ENCODE results near the gene TMEM247. TPM values are rescaled to one million over a fixed set of nuclear protein-coding genes. Genes with fewer than 3 reads are reported as not detected.

The TMEM247 gene
- not detected for total RNA-seq

- Histone ChIP-seq H3K27ac (no peak within 1 kb of the TSS), H3K4me3 (no peak within 1 kb of the TSS), H3K36me3 (no peaks in the 10 kb centered on the region), H3K9me3 (no peaks in the 10 kb centered on the region), H3K27me3 (no peaks in the 10 kb centered on the region), H3K4me1 (no peaks in the 10 kb centered on the region)
- no peak for DNase-seq (ENCODE audit: low spot score)
- TF ChIP-seq CTCF (IDR thresholded peaks at IDR 0.05), result no peak
Observed at GRCh38 chr2:46479265-46479664, at the start of gene TMEM247. Gene TMEM247, plus strand, starts transcription at chr2:46479565.

DNA sequence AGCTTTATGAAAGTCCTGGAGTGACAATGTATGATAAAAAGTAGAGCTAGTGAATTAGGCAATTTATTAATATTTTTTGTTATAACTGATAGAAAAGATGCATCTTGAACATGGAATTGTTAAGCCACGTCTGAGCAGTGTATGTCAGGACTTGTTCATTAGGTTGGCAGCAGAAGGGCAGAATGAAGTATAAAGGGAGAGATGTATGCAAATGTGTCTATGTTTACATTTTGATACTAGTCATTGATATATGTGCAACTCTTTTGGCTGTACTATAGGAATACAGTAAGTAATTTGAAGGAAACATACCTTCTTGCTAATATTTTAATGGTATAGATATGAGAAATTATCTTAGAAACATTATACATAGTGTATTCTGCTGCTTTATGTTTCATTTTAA, 49.0 kb upstream of the TMEM247 start:
- no peak overlapping the region for H3K27ac ChIP-seq
- no peak overlapping the region for H3K4me3 ChIP-seq
- no peak for TF ChIP-seq CTCF (IDR thresholded peaks at IDR 0.05)
- no peak for DNase-seq (ENCODE audit: low spot score)
- H3K9me3 ChIP-seq, result peaks cover 0 to 8% of the 10 kb centered on the region in 2 donors
- no peaks in the 10 kb centered on the region for H3K27me3 ChIP-seq
- H3K36me3 ChIP-seq, result no peaks in the 10 kb centered on the region
- H3K4me1 ChIP-seq, result peaks cover 0 to 9% of the 10 kb centered on the region in 2 donors

DNA sequence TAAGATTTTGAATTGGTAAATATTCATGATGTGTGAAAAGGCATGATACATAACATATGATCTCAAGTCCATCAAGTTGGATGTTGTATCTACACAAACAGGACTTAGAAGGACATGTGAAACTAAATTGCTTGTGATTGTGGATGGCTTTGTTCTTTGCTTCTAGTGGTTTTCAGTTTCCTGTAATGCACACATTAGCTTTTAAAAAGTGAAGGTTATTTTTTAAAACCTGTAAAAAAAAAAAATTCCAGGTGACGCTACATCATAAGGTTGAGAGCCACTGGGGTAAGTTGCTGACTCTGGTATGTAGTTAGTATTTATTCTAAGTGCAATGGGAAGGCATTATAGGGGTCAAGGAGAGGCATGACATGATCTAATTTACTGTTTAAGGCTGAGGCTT, 48.4 kb upstream of the TMEM247 start:
- DNase-seq (ENCODE audit: low spot score), result no peak
- Histone ChIP-seq H3K9me3 (peaks cover 0 to 8% of the 10 kb centered on the region in 2 donors), H3K4me3 (no peak overlapping the region), H3K4me1 (peaks cover 0 to 14% of the 10 kb centered on the region in 2 donors), H3K27ac (no peak overlapping the region), H3K27me3 (no peaks in the 10 kb centered on the region), H3K36me3 (no peaks in the 10 kb centered on the region)
- no peak for TF ChIP-seq CTCF (IDR thresholded peaks at IDR 0.05)

DNA sequence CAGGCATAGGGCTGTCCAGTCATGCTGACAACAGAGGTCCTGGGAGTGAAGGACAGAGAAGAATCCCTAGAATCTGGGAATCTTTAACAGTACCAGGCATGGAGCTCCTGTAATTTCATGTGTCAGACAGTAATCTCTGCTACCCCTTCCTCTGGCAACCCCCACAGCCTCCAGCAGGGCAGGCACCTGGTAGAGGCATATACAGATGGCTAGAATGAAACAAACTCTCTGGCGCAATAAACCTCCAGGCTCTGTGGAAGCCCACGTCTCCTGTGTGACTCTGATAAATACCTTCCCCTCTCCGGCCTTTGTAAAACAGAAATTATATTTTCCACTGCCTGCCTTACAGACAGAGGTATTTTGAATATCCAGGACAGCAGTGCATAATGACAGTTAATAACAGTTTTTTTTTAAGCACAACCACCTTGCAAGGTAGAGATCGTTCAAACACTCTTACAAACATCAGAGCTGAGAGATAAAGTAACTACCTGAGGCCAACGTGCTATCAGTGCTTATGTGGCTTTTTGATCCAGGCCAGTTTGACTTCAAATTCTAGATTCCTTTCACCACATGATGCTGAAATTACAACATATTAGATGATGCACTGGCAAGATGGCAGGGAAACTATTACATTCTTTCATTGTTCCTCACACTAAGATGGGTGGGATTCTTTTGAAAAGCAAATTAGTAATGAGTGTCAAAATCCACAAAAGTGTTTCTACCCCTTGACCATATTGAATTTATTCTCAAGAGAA, 47.7 kb upstream of the TMEM247 start:
- Histone ChIP-seq H3K27me3 (no peaks in the 10 kb centered on the region), H3K27ac (no peak overlapping the region), H3K9me3 (peaks cover 0 to 8% of the 10 kb centered on the region in 2 donors), H3K36me3 (no peaks in the 10 kb centered on the region), H3K4me1 (peaks cover 0 to 14% of the 10 kb centered on the region in 2 donors), H3K4me3 (no peak overlapping the region)
- no peak for DNase-seq (ENCODE audit: low spot score)
- no peak for TF ChIP-seq CTCF (IDR thresholded peaks at IDR 0.05)

- DNase-seq (ENCODE audit: low spot score), result no peak
- Histone ChIP-seq H3K4me1 (peaks cover 0 to 14% of the 10 kb centered on the region in 2 donors), H3K27me3 (no peaks in the 10 kb centered on the region), H3K9me3 (no peaks in the 10 kb centered on the region), H3K27ac (no peak overlapping the region), H3K36me3 (no peaks in the 10 kb centered on the region), H3K4me3 (no peak overlapping the region)
- TF ChIP-seq CTCF (IDR thresholded peaks at IDR 0.05), result no peak
Observed at GRCh38 chr2:46434851-46435273, 44.5 kb upstream of the TMEM247 start.

DNA sequence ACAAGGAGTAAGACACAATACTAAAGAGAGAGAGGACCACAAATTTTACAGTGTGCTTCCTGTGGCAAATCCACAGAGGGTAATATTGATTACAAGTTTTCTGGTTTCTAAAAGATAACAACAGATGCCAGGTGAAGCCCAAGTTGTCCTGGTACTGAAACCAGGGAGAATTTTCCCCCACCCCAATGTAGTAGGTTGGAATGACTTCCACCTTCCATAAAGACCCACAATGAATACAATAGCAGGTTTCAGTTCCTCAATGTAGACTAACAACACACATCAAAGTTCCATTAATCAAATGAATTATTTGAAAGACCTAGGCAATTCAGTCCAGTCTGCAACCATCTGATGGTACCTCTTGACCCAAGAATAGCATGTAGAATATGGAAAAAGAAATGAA, 44.0 kb upstream of the TMEM247 start:
- Histone ChIP-seq H3K9me3 (no peaks in the 10 kb centered on the region), H3K27ac (no peak overlapping the region), H3K4me3 (no peak overlapping the region), H3K27me3 (no peaks in the 10 kb centered on the region), H3K4me1 (peaks cover 0 to 14% of the 10 kb centered on the region in 2 donors), H3K36me3 (no peaks in the 10 kb centered on the region)
- TF ChIP-seq CTCF (IDR thresholded peaks at IDR 0.05), result no peak
- DNase-seq (ENCODE audit: low spot score), result no peak
